Measurements from ENCODE around the gene MAPKAP1.
"Not testable (repeated sequence)": the region's sequence is repeated elsewhere in the genome, so short reads cannot be mapped to it uniquely, and the experiment has no call there.

The MAPKAP1 gene

DNA sequence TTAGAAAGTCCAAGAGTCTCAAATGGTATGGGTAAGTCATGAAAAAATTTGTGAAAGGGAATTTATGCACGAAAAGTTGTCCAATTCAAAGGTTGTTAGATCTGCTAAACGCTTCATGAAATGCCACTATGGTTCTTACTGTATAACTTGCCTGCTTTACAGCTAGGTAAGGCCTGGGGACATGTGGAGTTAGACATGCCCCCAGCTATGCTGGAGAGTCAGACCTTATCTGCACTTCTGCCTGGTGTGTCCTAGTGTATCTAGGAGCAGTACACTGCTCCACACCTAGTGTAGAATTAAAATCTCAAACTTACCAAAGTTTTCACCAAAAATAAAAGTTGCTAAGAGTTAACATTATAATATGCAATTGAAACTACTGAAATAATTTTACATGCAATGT lies 136.8 kb downstream of the MAPKAP1 start:
- Histone ChIP-seq H3K4me2 (ENCODE audit: low read length) (no peak overlapping the region), H3K9me3 (ENCODE audit: low read length) (peaks cover 5% of the 10 kb centered on the region; the same call in 1 of the 2 replicates), H3K9ac (ENCODE audit: low read length) (no peak overlapping the region), H3F3A (ENCODE audit: insufficient read depth, low read length) (no peaks in the 10 kb centered on the region), H3K4me3 (ENCODE audit: low read depth, low read length, poor library complexity, severe bottlenecking) (no peak overlapping the region), H3K9me2 (ENCODE audit: low read depth, low read length) (no peaks in the 10 kb centered on the region), H2AFZ (ENCODE audit: low read length) (no peak overlapping the region), H3K4me1 (ENCODE audit: insufficient read depth, low read length, severe bottlenecking) (no peaks in the 10 kb centered on the region), H3K27me3 (ENCODE audit: insufficient read depth, low read length) (no peaks in the 10 kb centered on the region), H3K79me2 (ENCODE audit: insufficient read depth, low read length) (no peaks in the 10 kb centered on the region), H3K27ac (ENCODE audit: low read depth, low read length, poor library complexity, severe bottlenecking) (no peak overlapping the region), H4K20me1 (ENCODE audit: insufficient read depth, low read length) (no peaks in the 10 kb centered on the region), H3K36me3 (ENCODE audit: insufficient read depth, low read length) (peaks cover 18% of the 10 kb centered on the region; the same call in 1 of the 2 replicates)
- no peak for TF ChIP-seq EZH2 (IDR thresholded peaks at IDR 0.05; ENCODE audit: borderline replicate concordance, low read length)
- TF ChIP-seq, protein P1, sequence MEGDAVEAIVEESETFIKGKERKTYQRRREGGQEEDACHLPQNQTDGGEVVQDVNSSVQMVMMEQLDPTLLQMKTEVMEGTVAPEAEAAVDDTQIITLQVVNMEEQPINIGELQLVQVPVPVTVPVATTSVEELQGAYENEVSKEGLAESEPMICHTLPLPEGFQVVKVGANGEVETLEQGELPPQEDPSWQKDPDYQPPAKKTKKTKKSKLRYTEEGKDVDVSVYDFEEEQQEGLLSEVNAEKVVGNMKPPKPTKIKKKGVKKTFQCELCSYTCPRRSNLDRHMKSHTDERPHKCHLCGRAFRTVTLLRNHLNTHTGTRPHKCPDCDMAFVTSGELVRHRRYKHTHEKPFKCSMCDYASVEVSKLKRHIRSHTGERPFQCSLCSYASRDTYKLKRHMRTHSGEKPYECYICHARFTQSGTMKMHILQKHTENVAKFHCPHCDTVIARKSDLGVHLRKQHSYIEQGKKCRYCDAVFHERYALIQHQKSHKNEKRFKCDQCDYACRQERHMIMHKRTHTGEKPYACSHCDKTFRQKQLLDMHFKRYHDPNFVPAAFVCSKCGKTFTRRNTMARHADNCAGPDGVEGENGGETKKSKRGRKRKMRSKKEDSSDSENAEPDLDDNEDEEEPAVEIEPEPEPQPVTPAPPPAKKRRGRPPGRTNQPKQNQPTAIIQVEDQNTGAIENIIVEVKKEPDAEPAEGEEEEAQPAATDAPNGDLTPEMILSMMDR (IDR thresholded peaks at IDR 0.05; ENCODE audit: low read length): no peak

DNA sequence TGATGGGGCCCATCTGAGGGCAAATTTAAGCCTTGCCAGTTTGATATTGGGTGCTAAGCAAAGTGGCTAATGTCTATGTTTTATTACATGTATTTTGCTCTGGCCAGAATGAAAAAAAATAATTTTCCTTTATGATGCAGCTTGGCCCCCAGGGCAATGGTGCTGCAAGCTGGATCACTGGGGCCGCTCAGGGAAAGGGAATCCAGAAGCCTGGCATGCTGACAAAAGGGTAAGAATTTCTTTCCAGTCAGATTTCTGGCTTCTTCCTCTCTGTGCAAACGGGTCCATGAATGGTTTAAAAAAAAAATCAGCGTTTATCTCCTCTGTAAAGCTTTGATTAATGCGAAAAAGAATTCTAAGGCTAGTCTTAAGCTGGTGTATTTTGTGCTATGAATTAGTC lies 138.4 kb downstream of the MAPKAP1 start:
- no peak overlapping the region for H3K27ac ChIP-seq (ENCODE audit: low read depth, low read length, poor library complexity, severe bottlenecking)
- H3K4me1 ChIP-seq (ENCODE audit: insufficient read depth, low read length, severe bottlenecking): no peaks in the 10 kb centered on the region
- no peaks in the 10 kb centered on the region for H3F3A ChIP-seq (ENCODE audit: insufficient read depth, low read length)
- no peak overlapping the region for H3K4me3 ChIP-seq (ENCODE audit: low read depth, low read length, poor library complexity, severe bottlenecking)
- H3K9me3 ChIP-seq (ENCODE audit: low read length): peaks cover 5% of the 10 kb centered on the region; the same call in 1 of the 2 replicates
- no peak overlapping the region for H3K9ac ChIP-seq (ENCODE audit: low read length)
- TF ChIP-seq, protein P1 (IDR thresholded peaks at IDR 0.05; ENCODE audit: low read length): no peak
- no peak for TF ChIP-seq EZH2 (IDR thresholded peaks at IDR 0.05; ENCODE audit: borderline replicate concordance, low read length)
- H3K79me2 ChIP-seq (ENCODE audit: insufficient read depth, low read length): no peaks in the 10 kb centered on the region
- H2AFZ ChIP-seq (ENCODE audit: low read length): no peak overlapping the region
- H3K9me2 ChIP-seq (ENCODE audit: low read depth, low read length): no peaks in the 10 kb centered on the region
- H3K36me3 ChIP-seq (ENCODE audit: insufficient read depth, low read length): peaks cover 17% of the 10 kb centered on the region; the same call in 1 of the 2 replicates
- H4K20me1 ChIP-seq (ENCODE audit: insufficient read depth, low read length): no peaks in the 10 kb centered on the region
- no peak overlapping the region for H3K4me2 ChIP-seq (ENCODE audit: low read length)
- H3K27me3 ChIP-seq (ENCODE audit: insufficient read depth, low read length): no peaks in the 10 kb centered on the region

DNA sequence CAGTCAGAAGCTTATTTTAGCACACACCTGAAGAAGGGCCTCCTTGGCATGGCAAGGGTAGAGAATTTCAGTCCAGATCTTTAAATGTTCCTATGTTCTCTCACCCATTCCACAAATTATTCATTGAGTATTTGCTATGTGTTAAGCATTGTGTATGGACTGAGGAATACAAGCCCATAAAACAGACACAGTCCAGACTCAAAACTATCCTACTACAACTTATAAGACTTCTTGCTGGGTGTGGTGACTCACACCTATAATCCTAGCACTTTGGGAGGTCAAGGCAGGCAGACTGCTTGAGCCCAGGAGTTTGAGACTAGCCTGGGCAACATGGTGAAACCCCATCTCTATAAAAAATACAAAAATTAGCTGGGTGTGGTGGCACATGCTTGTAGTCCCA lies 141.0 kb downstream of the MAPKAP1 start:
- not testable (repeated sequence) for H4K20me1 ChIP-seq (ENCODE audit: insufficient read depth, low read length); H3K4me1 ChIP-seq (ENCODE audit: insufficient read depth, low read length, severe bottlenecking); H3K79me2 ChIP-seq (ENCODE audit: insufficient read depth, low read length); H3F3A ChIP-seq (ENCODE audit: insufficient read depth, low read length); H3K27ac ChIP-seq (ENCODE audit: low read depth, low read length, poor library complexity, severe bottlenecking); H3K27me3 ChIP-seq (ENCODE audit: insufficient read depth, low read length); H3K9me2 ChIP-seq (ENCODE audit: low read depth, low read length); H2AFZ ChIP-seq (ENCODE audit: low read length); H3K4me2 ChIP-seq (ENCODE audit: low read length); H3K36me3 ChIP-seq (ENCODE audit: insufficient read depth, low read length); H3K9me3 ChIP-seq (ENCODE audit: low read length); H3K9ac ChIP-seq (ENCODE audit: low read length); H3K4me3 ChIP-seq (ENCODE audit: low read depth, low read length, poor library complexity, severe bottlenecking)

DNA sequence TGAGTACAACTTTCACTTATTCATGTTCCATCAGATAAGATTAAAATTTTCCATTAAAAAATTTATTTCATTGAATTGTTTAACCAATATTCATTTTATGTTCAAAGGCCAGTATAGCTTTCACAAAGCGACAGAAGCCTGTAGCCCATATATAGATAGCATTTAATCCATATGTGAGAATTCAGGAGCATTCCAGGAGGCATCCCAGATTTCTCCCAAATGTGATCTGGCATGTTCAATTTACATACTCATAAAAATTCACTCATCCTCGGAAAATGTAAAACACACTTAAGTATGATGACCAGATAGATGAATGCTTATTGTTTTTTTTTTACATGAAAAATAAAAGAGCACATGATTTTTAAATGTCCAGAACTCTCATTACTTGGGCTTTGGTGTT lies 141.9 kb downstream of the MAPKAP1 start:
- Histone ChIP-seq H3K79me2 (ENCODE audit: insufficient read depth, low read length) (no peaks in the 10 kb centered on the region), H3K4me2 (ENCODE audit: low read length) (no peak overlapping the region), H3K36me3 (ENCODE audit: insufficient read depth, low read length) (peaks cover 2% of the 10 kb centered on the region; the same call in 1 of the 2 replicates), H3K9me3 (ENCODE audit: low read length) (no peaks in the 10 kb centered on the region), H3K4me3 (ENCODE audit: low read depth, low read length, poor library complexity, severe bottlenecking) (no peak overlapping the region), H3K27ac (ENCODE audit: low read depth, low read length, poor library complexity, severe bottlenecking) (no peak overlapping the region), H3K27me3 (ENCODE audit: insufficient read depth, low read length) (no peaks in the 10 kb centered on the region), H3K4me1 (ENCODE audit: insufficient read depth, low read length, severe bottlenecking) (peaks cover 9% of the 10 kb centered on the region), H3K9ac (ENCODE audit: low read length) (no peak overlapping the region), H3F3A (ENCODE audit: insufficient read depth, low read length) (no peaks in the 10 kb centered on the region), H2AFZ (ENCODE audit: low read length) (no peak overlapping the region), H4K20me1 (ENCODE audit: insufficient read depth, low read length) (no peaks in the 10 kb centered on the region), H3K9me2 (ENCODE audit: low read depth, low read length) (no peaks in the 10 kb centered on the region)
- TF ChIP-seq, protein P1 (IDR thresholded peaks at IDR 0.05; ENCODE audit: low read length): no peak
- no peak for TF ChIP-seq EZH2 (IDR thresholded peaks at IDR 0.05; ENCODE audit: borderline replicate concordance, low read length)
